Measurements from ENCODE around the gene ERN2. TPM values are rescaled to one million over a fixed set of nuclear protein-coding genes. Genes with fewer than 3 reads are reported as not detected.

The ERN2 gene
- total and polyA plus RNA-seq, 9 of the 15 experiments (the other 6 are each of a cell fraction or from before 2014, with no cell fraction given) = 0.07 to 1.5 (median 0.51) TPM; not detected in 3

DNA sequence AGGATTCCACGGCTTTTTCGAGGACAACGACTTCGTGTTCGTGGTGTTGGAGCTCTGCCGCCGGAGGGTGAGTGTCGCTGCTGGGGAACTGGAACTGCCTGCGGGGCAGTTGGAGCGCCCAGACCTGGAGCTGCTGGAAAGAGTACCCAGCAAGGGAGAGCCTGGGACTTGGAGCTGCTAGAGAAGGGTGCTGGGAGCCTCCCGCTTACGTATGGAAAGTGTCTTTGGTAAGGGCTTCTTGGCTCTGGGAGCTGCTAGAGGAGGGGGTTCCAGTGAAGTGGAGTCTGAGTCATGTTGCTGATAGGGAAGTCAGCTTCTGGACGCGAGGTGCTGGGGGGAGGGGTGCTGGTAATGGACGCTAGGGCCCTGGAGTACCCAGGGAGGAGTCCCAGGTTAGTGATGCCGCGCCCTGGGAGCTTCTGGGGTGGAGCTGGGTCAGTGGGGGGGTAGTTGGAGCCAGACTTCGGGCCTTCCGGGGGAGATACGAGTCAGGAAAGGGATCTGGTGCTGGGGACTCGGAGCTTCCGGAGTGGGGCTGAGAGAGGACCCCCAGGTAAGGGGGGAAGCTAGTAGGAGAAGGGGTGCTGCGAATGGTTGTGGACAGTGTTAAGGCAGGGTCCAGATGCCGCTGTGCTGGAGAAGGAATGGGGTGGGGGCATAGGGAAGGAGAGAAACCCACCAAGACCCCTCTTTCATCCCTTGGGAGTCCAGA lies 33.6 kb downstream of the ERN2 start (continued):
- TF ChIP-seq, protein P1, sequence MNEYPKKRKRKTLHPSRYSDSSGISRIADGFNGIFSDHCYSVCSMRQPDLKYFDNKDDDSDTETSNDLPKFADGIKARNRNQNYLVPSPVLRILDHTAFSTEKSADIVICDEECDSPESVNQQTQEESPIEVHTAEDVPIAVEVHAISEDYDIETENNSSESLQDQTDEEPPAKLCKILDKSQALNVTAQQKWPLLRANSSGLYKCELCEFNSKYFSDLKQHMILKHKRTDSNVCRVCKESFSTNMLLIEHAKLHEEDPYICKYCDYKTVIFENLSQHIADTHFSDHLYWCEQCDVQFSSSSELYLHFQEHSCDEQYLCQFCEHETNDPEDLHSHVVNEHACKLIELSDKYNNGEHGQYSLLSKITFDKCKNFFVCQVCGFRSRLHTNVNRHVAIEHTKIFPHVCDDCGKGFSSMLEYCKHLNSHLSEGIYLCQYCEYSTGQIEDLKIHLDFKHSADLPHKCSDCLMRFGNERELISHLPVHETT (CRISPR knock-in tag; conservative IDR thresholded peaks at IDR 0.05 in 1 of 2, IDR thresholded peaks at IDR 0.05 in 1 of 2) = no peak
- no peak for TF ChIP-seq BHLHE40 (IDR thresholded peaks at IDR 0.05; ENCODE audit: low read length)
- no peak for TF ChIP-seq PTRF (tag; IDR thresholded peaks at IDR 0.05)
- no peak for TF ChIP-seq SNAPC5 (CRISPR knock-in tag; IDR thresholded peaks at IDR 0.05)

DNA sequence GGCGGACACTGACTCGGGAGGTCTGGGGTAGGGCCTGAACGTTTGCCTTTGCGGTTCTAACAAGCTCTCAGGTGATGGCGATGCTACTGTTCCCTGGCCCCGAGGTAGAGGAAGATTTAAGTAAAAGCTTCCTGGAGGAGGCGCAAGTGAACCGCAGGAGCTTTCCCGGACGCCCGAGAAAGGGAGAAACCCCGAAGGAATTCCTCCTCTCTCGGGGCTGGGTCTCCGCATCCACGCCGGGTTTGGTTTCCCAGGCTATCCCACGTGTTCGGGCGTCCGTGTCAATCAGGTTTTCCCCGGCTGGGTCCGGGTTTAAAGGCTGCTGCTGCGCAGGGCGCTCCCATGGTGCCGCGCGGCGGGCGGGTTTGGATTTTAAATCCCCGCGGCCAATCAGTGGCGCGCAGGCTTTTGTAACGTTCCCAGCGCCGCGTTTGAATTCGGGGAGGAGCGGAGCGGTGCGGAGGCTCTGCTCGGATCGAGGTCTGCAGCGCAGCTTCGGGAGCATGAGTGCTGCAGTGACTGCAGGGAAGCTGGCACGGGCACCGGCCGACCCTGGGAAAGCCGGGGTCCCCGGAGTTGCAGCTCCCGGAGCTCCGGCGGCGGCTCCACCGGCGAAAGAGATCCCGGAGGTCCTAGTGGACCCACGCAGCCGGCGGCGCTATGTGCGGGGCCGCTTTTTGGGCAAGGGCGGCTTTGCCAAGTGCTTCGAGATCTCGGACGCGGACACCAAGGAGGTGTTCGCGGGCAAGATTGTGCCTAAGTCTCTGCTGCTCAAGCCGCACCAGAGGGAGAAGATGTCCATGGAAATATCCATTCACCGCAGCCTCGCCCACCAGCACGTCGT lies 34.4 kb downstream of the ERN2 start, which contains the start of gene PLK1:
Gene PLK1 (plus strand): TSS at position 460 of the 844 bp plus-strand sequence. CDS start 44 bp downstream, at position 504.
- H3K4me2 ChIP-seq (ENCODE audit: insufficient read depth, low read length) = peak within 1 kb of the TSS; percentile 100
- peaks cover 19 to 28% of the 10 kb centered on the region in 2 experiments; a peak in 4 of 5 replicates for H3K4me1 ChIP-seq (replicated peaks in 1 of 2; ENCODE audit: control insufficient read depth in 2 of 2, insufficient read depth in 2 of 2, low read length in 2 of 2)
- TSS peak; percentile 56 for BruUV-seq (replicated peaks)
- intact Hi-C loops (cut with micrococcal nuclease) = loop anchor here (2.0 kb wide), 2 partner anchors 38 to 50 kb away; partner anchors contain the start of genes DCTN5 and PALB2
- peak within 1 kb of the TSS; percentile 87 for H3K4me3 ChIP-seq
- H3K79me2 ChIP-seq (ENCODE audit: control insufficient read depth, insufficient read depth, low read length) = peaks cover 54% of the 10 kb centered on the region
- H3K27me3 ChIP-seq (ENCODE audit: control insufficient read depth in 2 of 2, insufficient read depth in 2 of 2, low read length in 2 of 2) = no peaks in the 10 kb centered on the region
- ChIA-PET POLR2A (interaction anchor here (0.6 to 5.0 kb wide), 11 partner anchors 9 to 274 kb away, joined by 3 to 66 read pairs (median 3); no protein-coding TSS in a partner anchor), CTCF (ENCODE audit: low intra/inter-chr PET ratio) (interaction anchor here (1.1 kb wide), 1 partner anchor 364 kb away, joined by 3 read pairs; no protein-coding TSS in a partner anchor)
- peak within 1 kb of the TSS; percentile 89 for H2AFZ ChIP-seq (ENCODE audit: low read depth, low read length)
- H3K36me3 ChIP-seq (ENCODE audit: control insufficient read depth, insufficient read depth, low read length) = peaks cover 57% of the 10 kb centered on the region
- in situ Hi-C loops (cut with MboI) = no loop called here
- under 1% methylated on average over 54 of the region's 75 CpGs for WGBS (ENCODE audit: insufficient coverage, low coverage, missing lambda C conversion rate)
- H3K27ac ChIP-seq (ENCODE audit: extremely low read depth, low read depth, low read length) = peak within 1 kb of the TSS; percentile 99
- H4K20me1 ChIP-seq (replicated peaks; ENCODE audit: control insufficient read depth, insufficient read depth, low read length) = peaks cover 18% of the 10 kb centered on the region
- H3K9ac ChIP-seq (ENCODE audit: insufficient read depth in 1 of 2, low read depth in 2 of 2, low read length in 2 of 2) = peak within 1 kb of the TSS; percentile 100
- ATAC-seq = peak; percentile 96
- H3K9me1 ChIP-seq (ENCODE audit: control insufficient read depth, insufficient read depth, low read length) = no peaks in the 10 kb centered on the region
- peak; percentile 86 to 95 (median 91) for DNase-seq (ENCODE audit: extremely low read depth in 1 of 4, low spot score in 3 of 4)
- H3K9me3 ChIP-seq (replicated peaks; ENCODE audit: control insufficient read depth, insufficient read depth, low read depth, low read length) = no peaks in the 10 kb centered on the region
- FAIRE-seq = peak; percentile 67
- TF ChIP-seq CTCF (IDR thresholded peaks at IDR 0.05 in 2 of 3, conservative IDR thresholded peaks at IDR 0.05 in 1 of 3; ENCODE audit: insufficient read depth in 2 of 3, low read depth in 1 of 3, low read length in 3 of 3) = peak; percentile 62 to 63 (median 62)
- peak; percentile 91 for TF ChIP-seq ZNF592 (IDR thresholded peaks at IDR 0.05)
- TF ChIP-seq HDAC1 (IDR thresholded peaks at IDR 0.05) = peak in 1 of 2 experiments; percentile 92; a peak in 2 of 4 replicates
